ENCODE measurements around the gene BBIP1. TPM values are rescaled to one million over a fixed set of nuclear protein-coding genes. Genes with fewer than 3 reads are reported as not detected.

BBIP1 gene
- total RNA-seq, 2 experiments from 2014 or later: 32.4 to 34.4 TPM

DNA sequence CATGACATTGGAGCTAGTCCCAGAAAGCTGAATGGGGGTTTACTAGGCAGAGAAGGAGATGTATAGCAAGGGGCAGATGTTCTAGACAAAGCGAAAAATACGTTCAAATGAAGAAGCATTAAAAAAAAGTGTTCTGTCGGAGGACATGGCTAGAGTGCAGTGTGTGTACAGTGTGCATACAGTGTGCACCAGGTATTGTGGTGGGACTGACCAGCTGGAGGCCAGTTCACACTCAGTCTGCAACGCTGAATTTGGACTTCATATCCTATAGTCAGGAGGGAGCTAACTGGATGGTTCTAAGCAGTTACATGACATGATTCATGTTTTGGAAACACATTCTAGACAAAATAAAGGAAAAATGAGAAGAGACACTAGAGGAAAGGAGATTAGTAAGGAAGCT lies 8.8 kb downstream of the BBIP1 start:
- Histone ChIP-seq H3K4me2 (ENCODE audit: low read length) (no peak overlapping the region), H3K36me3 (ENCODE audit: insufficient read depth, low read length) (no peaks in the 10 kb centered on the region; the same call in none of the 2 replicates), H3K4me3 (ENCODE audit: low read depth, low read length, poor library complexity, severe bottlenecking) (no peak overlapping the region), H3K4me1 (ENCODE audit: insufficient read depth, low read length, poor library complexity, severe bottlenecking) (peaks cover 10% of the 10 kb centered on the region), H3K9me2 (ENCODE audit: insufficient read depth, low read length) (no peaks in the 10 kb centered on the region), H3K9me3 (ENCODE audit: low read length) (no peaks in the 10 kb centered on the region), H2AFZ (ENCODE audit: low read length) (no peak overlapping the region), H3K79me2 (ENCODE audit: insufficient read depth, low read depth, low read length) (0 out of 2 replicates have a peak, but pooled peaks cover 7% of the 10 kb centered on the region), H4K20me1 (ENCODE audit: insufficient read depth, low read length) (no peaks in the 10 kb centered on the region), H3K27ac (ENCODE audit: low read depth, low read length, poor library complexity, severe bottlenecking) (no peak overlapping the region)
- DNase-seq (ENCODE audit: low spot score): no peak
- ChIA-PET CTCF (ENCODE audit: unreplicated experiment) (interaction anchor here (1.2 to 1.6 kb wide), 2 partner anchors 9 to 107 kb away, joined by 4 read pairs; partner anchors contain the start of genes BBIP1 and SHOC2), POLR2A (interaction anchor here (0.8 to 3.1 kb wide), 7 partner anchors 9 to 116 kb away, joined by 3 to 16 read pairs (median 5); partner anchors contain the start of genes BBIP1 and SHOC2)
- intact Hi-C loops (cut with micrococcal nuclease; ENCODE audit: unreplicated experiment): loop anchor here (10.0 kb wide), 1 partner anchor 605 kb away; the partner anchor contains the start of gene SMNDC1
- BruUV-seq (replicated peaks): no TSS peak
- TF ChIP-seq EZH2phosphoT487 (IDR thresholded peaks at IDR 0.05; ENCODE audit: borderline replicate concordance, low read depth, low read length): no peak
- TF ChIP-seq, protein P1, sequence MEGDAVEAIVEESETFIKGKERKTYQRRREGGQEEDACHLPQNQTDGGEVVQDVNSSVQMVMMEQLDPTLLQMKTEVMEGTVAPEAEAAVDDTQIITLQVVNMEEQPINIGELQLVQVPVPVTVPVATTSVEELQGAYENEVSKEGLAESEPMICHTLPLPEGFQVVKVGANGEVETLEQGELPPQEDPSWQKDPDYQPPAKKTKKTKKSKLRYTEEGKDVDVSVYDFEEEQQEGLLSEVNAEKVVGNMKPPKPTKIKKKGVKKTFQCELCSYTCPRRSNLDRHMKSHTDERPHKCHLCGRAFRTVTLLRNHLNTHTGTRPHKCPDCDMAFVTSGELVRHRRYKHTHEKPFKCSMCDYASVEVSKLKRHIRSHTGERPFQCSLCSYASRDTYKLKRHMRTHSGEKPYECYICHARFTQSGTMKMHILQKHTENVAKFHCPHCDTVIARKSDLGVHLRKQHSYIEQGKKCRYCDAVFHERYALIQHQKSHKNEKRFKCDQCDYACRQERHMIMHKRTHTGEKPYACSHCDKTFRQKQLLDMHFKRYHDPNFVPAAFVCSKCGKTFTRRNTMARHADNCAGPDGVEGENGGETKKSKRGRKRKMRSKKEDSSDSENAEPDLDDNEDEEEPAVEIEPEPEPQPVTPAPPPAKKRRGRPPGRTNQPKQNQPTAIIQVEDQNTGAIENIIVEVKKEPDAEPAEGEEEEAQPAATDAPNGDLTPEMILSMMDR (conservative IDR thresholded peaks at IDR 0.05; ENCODE audit: low read length): no peak

DNA sequence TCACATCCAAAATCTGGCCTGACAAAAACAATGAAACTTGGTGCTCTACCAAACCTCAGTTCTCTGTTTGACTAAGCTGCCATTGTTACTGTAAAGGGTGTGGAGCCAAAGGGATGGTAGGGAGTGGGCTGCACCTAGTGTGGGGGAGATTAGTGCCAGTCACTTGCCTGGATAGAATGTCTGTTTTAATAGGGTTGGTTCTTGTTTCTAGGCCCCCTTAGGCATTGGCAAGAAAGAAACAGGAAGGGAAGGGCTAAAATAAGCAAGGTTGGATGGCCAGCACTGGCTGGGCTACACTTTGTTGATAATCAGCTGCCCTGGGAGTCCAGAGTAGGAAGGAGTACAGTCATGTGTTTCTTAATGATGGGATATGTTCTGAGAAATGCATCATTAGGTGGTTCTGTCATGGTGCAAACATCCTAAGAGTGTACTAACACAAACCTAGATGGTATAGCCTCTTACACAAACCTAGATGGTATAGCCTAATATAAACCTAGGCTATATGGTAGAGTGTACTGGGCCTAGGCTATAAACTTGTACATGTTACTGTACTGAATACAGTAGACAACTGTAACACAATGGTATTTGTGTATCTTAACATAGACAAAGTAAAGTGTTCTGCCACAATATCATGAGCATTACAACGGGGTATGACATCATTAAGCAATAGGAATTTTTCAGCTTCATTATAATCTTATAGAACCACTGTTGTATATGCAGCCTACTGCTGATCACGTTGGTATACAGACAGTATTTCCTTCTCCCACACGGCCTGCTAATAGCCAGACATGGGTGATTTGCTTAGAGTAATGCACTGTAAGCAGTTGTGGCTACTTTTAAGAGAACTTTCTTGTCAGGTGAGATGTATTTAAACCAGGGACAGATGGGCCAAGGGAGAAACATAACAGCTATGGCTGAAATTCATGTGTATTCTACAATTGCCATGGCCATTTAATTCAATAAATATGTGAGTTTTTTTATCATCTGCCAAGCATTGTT lies 15.4 kb downstream of the BBIP1 start:
- H3K27ac ChIP-seq (ENCODE audit: low read depth, low read length, poor library complexity, severe bottlenecking): no peak overlapping the region
- ChIA-PET CTCF (ENCODE audit: unreplicated experiment) (no interaction called here), POLR2A (interaction anchor here (0.6 to 1.2 kb wide), 4 partner anchors 7 to 112 kb away, joined by 3 to 4 read pairs (median 3); no protein-coding TSS in a partner anchor)
- H4K20me1 ChIP-seq (ENCODE audit: insufficient read depth, low read length): no peaks in the 10 kb centered on the region
- H3K9me2 ChIP-seq (ENCODE audit: insufficient read depth, low read length): no peaks in the 10 kb centered on the region
- no peak overlapping the region for H3K4me2 ChIP-seq (ENCODE audit: low read length)
- no peaks in the 10 kb centered on the region for H3K79me2 ChIP-seq (ENCODE audit: insufficient read depth, low read depth, low read length)
- peaks cover 7% of the 10 kb centered on the region for H3K4me1 ChIP-seq (ENCODE audit: insufficient read depth, low read length, poor library complexity, severe bottlenecking)
- intact Hi-C loops (cut with micrococcal nuclease; ENCODE audit: unreplicated experiment): no loop called here
- no peak for DNase-seq (ENCODE audit: low spot score)
- TF ChIP-seq, protein P1 (conservative IDR thresholded peaks at IDR 0.05; ENCODE audit: low read length): no peak
- TF ChIP-seq EZH2phosphoT487 (IDR thresholded peaks at IDR 0.05; ENCODE audit: borderline replicate concordance, low read depth, low read length): no peak
- BruUV-seq (replicated peaks): no TSS peak
- H3K9me3 ChIP-seq (ENCODE audit: low read length): no peaks in the 10 kb centered on the region
- H2AFZ ChIP-seq (ENCODE audit: low read length): no peak overlapping the region
- peaks cover 48% of the 10 kb centered on the region for H3K36me3 ChIP-seq (ENCODE audit: insufficient read depth, low read length)
- no peak overlapping the region for H3K4me3 ChIP-seq (ENCODE audit: low read depth, low read length, poor library complexity, severe bottlenecking)
